ENCODE measurements around the gene LRRFIP2. TPM values are rescaled to one million over a fixed set of nuclear protein-coding genes. Genes with fewer than 3 reads are reported as not detected.
"Not testable (repeated sequence)": the region's sequence is repeated elsewhere in the genome, so short reads cannot be mapped to it uniquely, and the experiment has no call there.

Gene LRRFIP2
- total RNA-seq, 4 donors from 2014 or later: 85.7 to 103 (median 100.0) TPM

- Histone ChIP-seq H3K27me3 (no peaks in the 10 kb centered on the region), H3K4me3 (no peak overlapping the region), H3K9me3 (no peaks in the 10 kb centered on the region), H3K36me3 (no peaks in the 10 kb centered on the region), H3K27ac (no peak overlapping the region), H3K4me1 (peaks cover 0 to 3% of the 10 kb centered on the region in 2 donors)
- TF ChIP-seq CTCF (IDR thresholded peaks at IDR 0.05 in 4 of 5, conservative IDR thresholded peaks at IDR 0.05 in 1 of 5) (no peak), POLR2A (IDR thresholded peaks at IDR 0.05) (no peak)
- in situ Hi-C loops (cut with MboI; ENCODE audit: low sequenced_read_pairs in 4 of 4) (loop anchor here in 3 of 4 donors (10.0 to 25.0 kb wide), 3 partner anchors 198 to 473 kb away; no protein-coding TSS in a partner anchor), intact Hi-C loops (cut with DNase I; ENCODE audit: low total_unique reads) (loop anchor here (10.0 kb wide), 1 partner anchor 485 kb away; no protein-coding TSS in a partner anchor)
- ATAC-seq: no peak
- DNase-seq: no peak
Observed at GRCh38 chr3:37210230-37210629, 35.8 kb upstream of the LRRFIP2 start.

DNA sequence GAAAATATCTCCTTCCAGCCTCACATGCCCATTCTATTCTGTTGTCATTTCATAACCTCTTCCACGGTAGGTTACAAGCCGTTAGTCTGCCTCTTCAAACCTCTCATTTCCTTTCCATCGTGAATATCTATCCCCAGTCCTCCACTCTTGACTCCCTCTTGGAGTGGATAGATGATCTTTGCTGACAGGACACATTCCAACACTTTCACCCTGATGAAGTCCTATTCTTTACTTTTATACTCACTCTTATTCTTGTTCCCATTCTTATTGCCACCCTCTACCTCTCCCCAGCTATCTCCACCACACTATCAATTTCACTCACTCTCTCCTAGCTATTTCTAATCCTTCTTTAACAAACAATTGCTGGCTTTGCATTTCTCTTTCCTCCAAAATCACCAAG, 34.2 kb upstream of the LRRFIP2 start:
- H3K4me3 ChIP-seq, DNase-seq: not testable (repeated sequence)

DNA sequence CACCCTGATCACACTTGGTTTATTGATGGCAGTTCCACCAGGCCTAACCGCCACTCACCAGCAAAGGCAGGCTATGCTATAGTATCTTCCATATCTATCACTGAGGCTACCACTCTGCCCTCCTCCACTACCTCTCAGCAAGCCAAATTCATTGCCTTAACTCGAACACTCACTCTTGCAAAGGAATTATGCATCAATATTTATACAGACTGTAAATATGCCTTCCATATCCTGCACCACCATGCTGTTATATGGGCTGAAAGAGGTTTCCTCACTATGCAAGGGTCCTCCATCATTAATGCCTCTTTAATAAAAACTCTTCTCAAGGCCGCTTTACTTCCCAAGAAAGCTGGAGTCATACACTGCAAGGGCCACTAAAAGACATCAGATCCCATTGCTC, 33.6 kb upstream of the LRRFIP2 start:
- H3K27ac ChIP-seq; H3K4me1 ChIP-seq; ATAC-seq; H3K4me3 ChIP-seq; intact Hi-C loops (cut with DNase I; ENCODE audit: low total_unique reads); H3K27me3 ChIP-seq; H3K36me3 ChIP-seq; DNase-seq; H3K9me3 ChIP-seq: not testable (repeated sequence)
- in situ Hi-C loops (cut with MboI; ENCODE audit: low sequenced_read_pairs in 4 of 4): loop anchor here in 2 of 4 donors (25.0 kb wide), 2 partner anchors 196 to 471 kb away; no protein-coding TSS in a partner anchor

More for the DNA sequence above, 34.2 kb upstream of the LRRFIP2 start:
- H3K9me3 ChIP-seq; H3K36me3 ChIP-seq; H3K4me1 ChIP-seq; ATAC-seq; H3K27ac ChIP-seq; H3K27me3 ChIP-seq; intact Hi-C loops (cut with DNase I; ENCODE audit: low total_unique reads): not testable (repeated sequence)
- in situ Hi-C loops (cut with MboI; ENCODE audit: low sequenced_read_pairs in 4 of 4): loop anchor here in 2 of 4 donors (25.0 kb wide), 2 partner anchors 196 to 471 kb away; no protein-coding TSS in a partner anchor

GRCh38 chr3:37206041-37206440, 31.7 kb upstream of the LRRFIP2 start:
- H3K36me3 ChIP-seq; H3K27ac ChIP-seq; ATAC-seq; H3K4me1 ChIP-seq; H3K27me3 ChIP-seq; H3K4me3 ChIP-seq; intact Hi-C loops (cut with DNase I; ENCODE audit: low total_unique reads); H3K9me3 ChIP-seq; DNase-seq: not testable (repeated sequence)
- in situ Hi-C loops (cut with MboI; ENCODE audit: low sequenced_read_pairs in 4 of 4): loop anchor here in 2 of 4 donors (25.0 kb wide), 2 partner anchors 194 to 469 kb away; no protein-coding TSS in a partner anchor

GRCh38 chr3:37204314-37204713, 29.9 kb upstream of the LRRFIP2 start:
- ATAC-seq (no peak), DNase-seq (no peak)
- H3K27ac ChIP-seq: no peak overlapping the region
- intact Hi-C loops (cut with DNase I; ENCODE audit: low total_unique reads) (no loop called here), in situ Hi-C loops (cut with MboI; ENCODE audit: low sequenced_read_pairs in 4 of 4) (loop anchor here in 2 of 4 donors (25.0 kb wide), 2 partner anchors 192 to 467 kb away; no protein-coding TSS in a partner anchor)
- H3K4me3 ChIP-seq: no peak overlapping the region
- H3K4me1 ChIP-seq: peaks cover 0 to 11% of the 10 kb centered on the region in 2 donors
- no peaks in the 10 kb centered on the region for H3K27me3 ChIP-seq
- H3K9me3 ChIP-seq: no peaks in the 10 kb centered on the region
- H3K36me3 ChIP-seq: no peaks in the 10 kb centered on the region
- TF ChIP-seq POLR2A (IDR thresholded peaks at IDR 0.05) (no peak), CTCF (IDR thresholded peaks at IDR 0.05 in 4 of 5, conservative IDR thresholded peaks at IDR 0.05 in 1 of 5) (no peak)

- no peaks in the 10 kb centered on the region for H3K27me3 ChIP-seq
- DNase-seq: no peak
- H3K4me3 ChIP-seq: no peak overlapping the region
- peaks cover 18 to 34% of the 10 kb centered on the region in 2 donors for H3K4me1 ChIP-seq
- ATAC-seq: no peak
- no peak overlapping the region for H3K27ac ChIP-seq
- in situ Hi-C loops (cut with MboI; ENCODE audit: low sequenced_read_pairs in 4 of 4): loop anchor here in 2 of 4 donors (25.0 kb wide), 2 partner anchors 190 to 465 kb away; no protein-coding TSS in a partner anchor
- no peaks in the 10 kb centered on the region for H3K9me3 ChIP-seq
- H3K36me3 ChIP-seq: no peaks in the 10 kb centered on the region
- TF ChIP-seq POLR2A (IDR thresholded peaks at IDR 0.05): no peak
- no peak for TF ChIP-seq CTCF (IDR thresholded peaks at IDR 0.05 in 4 of 5, conservative IDR thresholded peaks at IDR 0.05 in 1 of 5)
- intact Hi-C loops (cut with DNase I; ENCODE audit: low total_unique reads): no loop called here
Observed at GRCh38 chr3:37202035-37202434, 27.7 kb upstream of the LRRFIP2 start.

All from gastrocnemius medialis (tissue), 4 donors.